GM23248 (cell line): ENCODE results near the gene DHX9. TPM values are rescaled to one million over a fixed set of nuclear protein-coding genes. Genes with fewer than 3 reads are reported as not detected.

ENCODE experiments used
- DNase-seq: peaks from one replicate; pipeline ENCODE4 v3.0.0-alpha.2; 2015
- H2AFZ ChIP-seq: fragments of 200-600 bp; sonication (generic); 2 replicates; pipeline ENCODE4 v1.6.1; 2016; ENCODE audit warnings: antibody characterized with exemption
- H3F3A ChIP-seq: fragments of 200-600 bp; sonication (generic); 2 replicates; pipeline ENCODE4 v1.6.1; 2016; ENCODE audit warnings: mild to moderate bottlenecking, antibody characterized with exemption, mixed run types; ENCODE audit not compliant: insufficient read depth
- H3K27ac ChIP-seq: fragments of 200-600 bp; sonication (generic); 2 replicates; pipeline ENCODE4 v1.5.1; 2016; ENCODE audit warnings: mild to moderate bottlenecking
- H3K27me3 ChIP-seq: fragments of 200-600 bp; sonication (generic); replicated peaks from 2 replicates; pipeline ENCODE4 v1.6.1; 2016; ENCODE audit warnings: mild to moderate bottlenecking; ENCODE audit not compliant: insufficient read depth
- H3K36me3 ChIP-seq: fragments of 200-600 bp; sonication (generic); 2 replicates; pipeline ENCODE4 v1.6.1; 2016; ENCODE audit warnings: low read depth, mild to moderate bottlenecking
- H3K4me1 ChIP-seq: fragments of 200-600 bp; sonication (generic); 2 replicates; pipeline ENCODE4 v1.6.1; 2016; ENCODE audit warnings: mild to moderate bottlenecking; ENCODE audit not compliant: insufficient read depth
- H3K4me2 ChIP-seq: fragments of 200-600 bp; sonication (generic); one replicate; pipeline ENCODE4 v1.6.1; 2016; ENCODE audit warnings: mild to moderate bottlenecking; ENCODE audit not compliant: unreplicated experiment
- H3K4me3 ChIP-seq: fragments of 200-600 bp; sonication (generic); 2 replicates; pipeline ENCODE4 v1.5.1; 2016; ENCODE audit warnings: mild to moderate bottlenecking
- H3K79me2 ChIP-seq: fragments of 200-600 bp; sonication (generic); 2 replicates; pipeline ENCODE4 v1.6.1; 2016; ENCODE audit warnings: mild to moderate bottlenecking; ENCODE audit not compliant: insufficient read depth
- H3K9ac ChIP-seq: fragments of 200-600 bp; sonication (generic); 2 replicates; pipeline ENCODE4 v1.6.1; 2016; ENCODE audit warnings: mild to moderate bottlenecking
- H3K9me2 ChIP-seq: fragments of 200-600 bp; sonication (generic); 2 replicates; pipeline ENCODE4 v1.6.1; 2016; ENCODE audit warnings: mixed run types, mild to moderate bottlenecking, moderate library complexity; ENCODE audit not compliant: insufficient read depth
- H3K9me3 ChIP-seq: fragments of 200-600 bp; sonication (generic); one replicate; pipeline ENCODE4 v1.6.1; 2017; ENCODE audit warnings: low read depth
- H4K20me1 ChIP-seq: fragments of 200-600 bp; sonication (generic); 2 replicates; pipeline ENCODE4 v1.6.0; 2016; ENCODE audit not compliant: insufficient read depth
- EZH2 ChIP-seq: fragments of 200-600 bp; sonication (generic); IDR thresholded peaks from 2 replicates; pipeline ENCODE4 v1.6.1; 2018; ENCODE audit warnings: antibody characterized with exemption, mild to moderate bottlenecking; ENCODE audit not compliant: insufficient read depth, poor library complexity, severe bottlenecking
- EZH2phosphoT487 ChIP-seq: fragments of 200-600 bp; sonication (generic); IDR thresholded peaks from 2 replicates; pipeline ENCODE4 v1.6.1; 2018; ENCODE audit warnings: antibody characterized with exemption, moderate library complexity, mild to moderate bottlenecking, low read depth; ENCODE audit not compliant: insufficient read depth
- WGBS, 2 experiments: methylation state at CpG; one replicate each; pipeline ENCODE4 v1.1.6; 2015 to 2017; ENCODE audit warnings: low lambda C conversion rate in 2 of 2, low coverage in 1 of 2; ENCODE audit errors: missing lambda C conversion rate in 2 of 2; 5-methylcytosine and 5-hydroxymethylcytosine counted together
- in situ Hi-C: fragments of 300-500 bp; cut with MboI; formaldehyde crosslinking; loops from 2 replicates; pipeline ENCODE4 v1.15.0; 2020
- polyA plus RNA-seq: library from polyadenylated mRNA; unstranded; fragments of >200 nt; fragmentation: Nextera tagmentation; extraction: Ambion mirVana; gene quantifications from 2 replicates; pipeline ENCODE4 v1.2.1, GENCODE V29; 2016
- total RNA-seq: library from RNA; depleted of rRNA; stranded (reverse); fragments of >200 nt; shearing (Covaris generic); gene quantifications from 2 replicates; pipeline ENCODE4 v1.2.3, GENCODE V29; 2014

DHX9 gene
- total and polyA plus RNA-seq, 2 experiments from 2014 or later = 67.6 to 98.0 TPM

- Histone ChIP-seq H3K4me1 (no peaks in the 10 kb centered on the region), H3K79me2 (no peaks in the 10 kb centered on the region), H3K4me2 (no peak overlapping the region), H3K36me3 (no peaks in the 10 kb centered on the region), H3K4me3 (no peak overlapping the region), H4K20me1 (no peaks in the 10 kb centered on the region), H2AFZ (no peak overlapping the region), H3K9me3 (no peaks in the 10 kb centered on the region), H3K27me3 (no peaks in the 10 kb centered on the region), H3K9me2 (no peaks in the 10 kb centered on the region), H3F3A (no peaks in the 10 kb centered on the region), H3K9ac (no peak overlapping the region), H3K27ac (no peak overlapping the region)
- in situ Hi-C loops = no loop called here
- 95 to 97% methylated on average over 3 of the region's 3 CpGs for WGBS, 2 experiments
- DNase-seq = no peak
- TF ChIP-seq EZH2 = no peak
- no peak for TF ChIP-seq EZH2phosphoT487
Measured at GRCh38 chr1:182913401-182913800, 74.3 kb downstream of the DHX9 start.

DNA sequence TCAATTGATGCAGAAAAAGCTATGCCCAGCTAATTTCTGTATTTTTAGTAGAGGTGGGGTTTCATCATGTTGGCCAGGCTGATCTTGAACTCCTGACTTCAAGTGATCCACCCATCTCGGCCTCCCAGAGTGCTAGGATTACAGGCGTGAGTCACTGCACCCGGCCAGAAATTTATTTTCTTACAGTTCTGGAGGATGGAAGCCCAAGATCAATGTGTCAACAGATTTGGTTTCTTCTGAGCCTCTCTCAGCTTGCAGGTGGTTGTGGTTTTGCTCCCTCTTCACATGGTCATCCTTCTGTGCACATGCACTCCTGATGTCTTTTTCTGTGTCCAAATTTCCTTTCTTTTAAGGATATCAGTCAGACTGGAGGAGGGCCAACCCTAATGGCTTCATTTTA lies 78.2 kb downstream of the DHX9 start:
- 26 to 30% methylated on average over 3 of the region's 3 CpGs for WGBS, 2 experiments
- Histone ChIP-seq H3K9me2 (0 out of 2 replicates have a peak, but pooled peaks cover 5% of the 10 kb centered on the region), H3K27me3 (no peaks in the 10 kb centered on the region; the same call in 1 of the 2 replicates), H3K9ac (no peak overlapping the region), H3K79me2 (no peaks in the 10 kb centered on the region), H2AFZ (no peak overlapping the region), H3K4me3 (no peak overlapping the region), H3F3A (no peaks in the 10 kb centered on the region), H3K4me1 (no peaks in the 10 kb centered on the region), H3K27ac (no peak overlapping the region), H3K9me3 (no peaks in the 10 kb centered on the region), H3K4me2 (no peak overlapping the region), H4K20me1 (no peaks in the 10 kb centered on the region), H3K36me3 (no peaks in the 10 kb centered on the region)
- DNase-seq = peak; percentile 2
- in situ Hi-C loops = no loop called here
- TF ChIP-seq EZH2 (no peak), EZH2phosphoT487 (no peak)

DNA sequence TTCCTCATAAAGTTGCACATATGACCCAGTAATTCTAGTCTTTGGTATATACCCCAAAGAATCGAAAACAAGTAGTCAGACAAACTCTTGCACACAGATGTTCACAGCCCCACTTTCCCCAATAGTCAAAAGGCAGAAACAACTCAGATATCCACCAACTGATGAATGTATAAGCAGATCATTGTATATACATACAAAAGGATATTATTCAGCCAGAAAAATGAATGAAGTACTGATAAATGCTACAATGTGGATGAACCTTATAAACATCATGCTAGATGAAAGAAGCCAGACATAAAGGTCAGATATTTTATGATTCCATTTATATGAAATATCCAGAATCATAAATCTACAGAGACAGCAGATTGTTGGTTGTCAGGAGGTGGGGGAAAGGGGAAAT lies 86.5 kb downstream of the DHX9 start:
- Histone ChIP-seq H3K4me2 (no peak overlapping the region), H3K79me2 (no peaks in the 10 kb centered on the region), H4K20me1 (no peaks in the 10 kb centered on the region), H3K27ac (no peak overlapping the region), H3K9me3 (no peaks in the 10 kb centered on the region), H3F3A (no peaks in the 10 kb centered on the region), H3K9ac (no peak overlapping the region), H3K27me3 (peaks cover 7% of the 10 kb centered on the region; the same call in 1 of the 2 replicates), H3K4me1 (no peaks in the 10 kb centered on the region), H2AFZ (no peak overlapping the region), H3K9me2 (no peaks in the 10 kb centered on the region), H3K36me3 (no peaks in the 10 kb centered on the region), H3K4me3 (no peak overlapping the region)
- DNase-seq = no peak
- 18 to 29% methylated on average over 1 of the region's 1 CpG for WGBS, 2 experiments
- TF ChIP-seq EZH2 (no peak), EZH2phosphoT487 (no peak)
- in situ Hi-C loops = no loop called here

GRCh38 chr1:182927693-182928433 lies 88.7 kb downstream of the DHX9 start:
- Histone ChIP-seq H4K20me1 (no peaks in the 10 kb centered on the region), H3K27me3 (0 out of 2 replicates have a peak, but pooled peaks cover 3% of the 10 kb centered on the region), H3F3A (no peaks in the 10 kb centered on the region), H3K4me2 (no peak overlapping the region), H3K36me3 (no peaks in the 10 kb centered on the region), H3K4me1 (no peaks in the 10 kb centered on the region), H2AFZ (no peak overlapping the region), H3K9ac (no peak overlapping the region), H3K9me3 (no peaks in the 10 kb centered on the region), H3K79me2 (no peaks in the 10 kb centered on the region), H3K9me2 (no peaks in the 10 kb centered on the region), H3K27ac (no peak overlapping the region), H3K4me3 (no peak overlapping the region)
- WGBS, 2 experiments = 77 to 94% methylated on average over 1 of the region's 1 CpG
- no peak for DNase-seq
- in situ Hi-C loops = no loop called here
- TF ChIP-seq EZH2phosphoT487 (no peak), EZH2 (no peak)
